ENCODE data around the gene STK32B.

Gene STK32B

DNA sequence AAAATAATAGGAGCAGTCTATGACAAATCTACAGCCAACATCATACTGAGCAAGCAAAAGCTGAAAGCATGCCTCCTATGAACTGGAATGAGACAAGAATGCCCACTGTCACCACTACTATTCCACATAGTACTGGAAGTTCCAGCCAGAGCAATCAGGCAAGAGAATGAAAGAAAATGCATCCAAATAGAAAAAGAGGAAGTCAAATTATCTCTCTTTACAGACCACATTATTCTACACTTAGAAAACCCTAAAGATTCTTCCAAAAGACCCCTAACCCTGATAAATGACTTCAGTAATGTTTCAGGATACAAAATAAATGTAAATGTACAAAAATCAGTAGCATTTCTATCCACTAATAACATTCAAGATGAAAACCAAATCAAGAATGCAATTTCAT lies 249.0 kb downstream of the STK32B start (continued):
- TF ChIP-seq ZNF214 (tag by site-specific recombination; IDR thresholded peaks at IDR 0.05; ENCODE audit: borderline replicate concordance), result no peak
- no peak for TF ChIP-seq ZNF626 (tag by site-specific recombination; IDR thresholded peaks at IDR 0.05)
- no peak for TF ChIP-seq GLIS1 (tag by site-specific recombination; IDR thresholded peaks at IDR 0.05)
- TF ChIP-seq ZNF221 (tag by site-specific recombination; IDR thresholded peaks at IDR 0.05; ENCODE audit: borderline replicate concordance), result no peak

DNA sequence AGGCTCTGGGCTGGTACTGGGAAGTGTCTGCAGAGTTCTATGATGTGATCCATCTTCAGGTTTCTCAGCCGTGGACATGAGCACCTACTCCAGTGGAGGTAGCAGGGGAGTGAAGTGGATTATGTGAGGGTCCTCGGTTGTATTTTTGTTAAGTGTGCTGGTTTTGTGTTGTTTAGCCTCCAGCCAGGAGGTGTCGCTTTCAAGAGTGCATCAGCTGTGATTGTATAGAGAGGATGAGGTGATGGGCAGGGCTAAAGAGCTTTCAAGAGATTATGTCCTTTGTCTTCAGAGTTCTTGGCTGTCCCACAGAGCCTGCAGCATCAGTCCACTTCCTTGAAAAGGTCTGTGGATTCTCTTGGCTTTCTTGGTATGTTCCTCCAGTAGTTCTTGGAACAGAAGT lies 256.6 kb downstream of the STK32B start:
- POLR2A ChIA-PET, result no interaction called here
- no peaks in the 10 kb centered on the region for H3K9me3 ChIP-seq (ENCODE audit: control insufficient read depth, insufficient read depth, low read depth, low read length)
- no peak overlapping the region for H3K27ac ChIP-seq (ENCODE audit: extremely low read depth, low read depth, low read length)
- no peak overlapping the region for H3K4me3 ChIP-seq (ENCODE audit: low read depth, low read length)
- H3K36me3 ChIP-seq (ENCODE audit: control insufficient read depth in 2 of 2, insufficient read depth in 1 of 2, low read length in 2 of 2), result no peaks in the 10 kb centered on the region
- CTCF ChIA-PET, result interaction anchor here (0.7 kb wide), 1 partner anchor 315 kb away, joined by 3 read pairs; no protein-coding TSS in a partner anchor
- TF ChIP-seq, protein P1, sequence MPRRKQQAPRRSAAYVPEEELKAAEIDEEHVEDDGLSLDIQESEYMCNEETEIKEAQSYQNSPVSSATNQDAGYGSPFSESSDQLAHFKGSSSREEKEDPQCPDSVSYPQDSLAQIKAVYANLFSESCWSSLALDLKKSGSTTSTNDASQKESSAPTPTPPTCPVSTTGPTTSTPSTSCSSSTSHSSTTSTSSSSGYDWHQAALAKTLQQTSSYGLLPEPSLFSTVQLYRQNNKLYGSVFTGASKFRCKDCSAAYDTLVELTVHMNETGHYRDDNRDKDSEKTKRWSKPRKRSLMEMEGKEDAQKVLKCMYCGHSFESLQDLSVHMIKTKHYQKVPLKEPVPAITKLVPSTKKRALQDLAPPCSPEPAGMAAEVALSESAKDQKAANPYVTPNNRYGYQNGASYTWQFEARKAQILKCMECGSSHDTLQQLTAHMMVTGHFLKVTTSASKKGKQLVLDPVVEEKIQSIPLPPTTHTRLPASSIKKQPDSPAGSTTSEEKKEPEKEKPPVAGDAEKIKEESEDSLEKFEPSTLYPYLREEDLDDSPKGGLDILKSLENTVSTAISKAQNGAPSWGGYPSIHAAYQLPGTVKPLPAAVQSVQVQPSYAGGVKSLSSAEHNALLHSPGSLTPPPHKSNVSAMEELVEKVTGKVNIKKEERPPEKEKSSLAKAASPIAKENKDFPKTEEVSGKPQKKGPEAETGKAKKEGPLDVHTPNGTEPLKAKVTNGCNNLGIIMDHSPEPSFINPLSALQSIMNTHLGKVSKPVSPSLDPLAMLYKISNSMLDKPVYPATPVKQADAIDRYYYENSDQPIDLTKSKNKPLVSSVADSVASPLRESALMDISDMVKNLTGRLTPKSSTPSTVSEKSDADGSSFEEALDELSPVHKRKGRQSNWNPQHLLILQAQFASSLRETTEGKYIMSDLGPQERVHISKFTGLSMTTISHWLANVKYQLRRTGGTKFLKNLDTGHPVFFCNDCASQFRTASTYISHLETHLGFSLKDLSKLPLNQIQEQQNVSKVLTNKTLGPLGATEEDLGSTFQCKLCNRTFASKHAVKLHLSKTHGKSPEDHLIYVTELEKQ (tag by site-specific recombination; IDR thresholded peaks at IDR 0.05; ENCODE audit: borderline replicate concordance), result no peak
- TF ChIP-seq MZF1 (tag by site-specific recombination; IDR thresholded peaks at IDR 0.05; ENCODE audit: borderline replicate concordance) (no peak), ZIC2 (tag by site-specific recombination; IDR thresholded peaks at IDR 0.05) (no peak), OVOL3 (tag by site-specific recombination; IDR thresholded peaks at IDR 0.05) (no peak)
- H3K4me1 ChIP-seq (ENCODE audit: control insufficient read depth, insufficient read depth, low read length), result no peaks in the 10 kb centered on the region

DNA sequence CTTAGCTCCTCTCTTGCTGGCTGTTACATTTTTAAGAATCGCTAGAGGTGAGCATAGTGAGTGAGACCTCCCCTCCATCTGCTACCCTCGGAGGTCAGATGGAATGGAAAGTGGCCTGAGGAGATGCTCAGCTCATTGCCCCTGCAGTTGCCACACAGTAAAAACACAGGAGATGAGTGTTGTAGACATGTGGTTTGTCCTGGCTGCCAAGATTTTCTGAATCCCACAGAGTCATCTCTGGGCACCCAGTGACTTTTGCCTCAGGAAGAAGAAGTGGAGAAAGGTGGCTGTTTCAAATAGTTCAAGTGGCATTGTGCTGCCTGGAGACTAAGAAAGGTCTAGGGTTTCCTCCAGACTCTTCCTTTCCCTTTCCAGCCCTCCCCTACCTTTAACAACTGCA lies 271.0 kb downstream of the STK32B start:
- Histone ChIP-seq H3K4me1 (ENCODE audit: control insufficient read depth, insufficient read depth, low read length) (no peaks in the 10 kb centered on the region), H3K4me3 (ENCODE audit: low read depth, low read length) (no peak overlapping the region), H3K36me3 (ENCODE audit: control insufficient read depth in 2 of 2, insufficient read depth in 1 of 2, low read length in 2 of 2) (no peaks in the 10 kb centered on the region), H3K27ac (ENCODE audit: extremely low read depth, low read depth, low read length) (no peak overlapping the region), H3K9me3 (ENCODE audit: control insufficient read depth, insufficient read depth, low read depth, low read length) (no peaks in the 10 kb centered on the region)
- POLR2A ChIA-PET, result no interaction called here
- CTCF ChIA-PET, result interaction anchor here (0.6 kb wide), 1 partner anchor 21 kb away, joined by 3 read pairs; no protein-coding TSS in a partner anchor
- TF ChIP-seq ZEB2 (tag by site-specific recombination; IDR thresholded peaks at IDR 0.05) (no peak), ZNF558 (tag by site-specific recombination; IDR thresholded peaks at IDR 0.05) (no peak), ZNF341 (tag by site-specific recombination; IDR thresholded peaks at IDR 0.05; ENCODE audit: low read depth) (no peak), ZNF132 (tag by site-specific recombination; IDR thresholded peaks at IDR 0.05; ENCODE audit: borderline replicate concordance) (no peak), ZNF354C (tag by site-specific recombination; IDR thresholded peaks at IDR 0.05; ENCODE audit: borderline replicate concordance, low read depth) (no peak), ZFP69B (tag by site-specific recombination; IDR thresholded peaks at IDR 0.05) (no peak), KLF8 (tag by site-specific recombination; IDR thresholded peaks at IDR 0.05) (no peak), ZBTB48 (tag by site-specific recombination; IDR thresholded peaks at IDR 0.05) (no peak), ZNF239 (tag by site-specific recombination; IDR thresholded peaks at IDR 0.05) (no peak), BCL11B (tag by site-specific recombination; IDR thresholded peaks at IDR 0.05; ENCODE audit: low read depth) (no peak)
- TF ChIP-seq, protein P2, sequence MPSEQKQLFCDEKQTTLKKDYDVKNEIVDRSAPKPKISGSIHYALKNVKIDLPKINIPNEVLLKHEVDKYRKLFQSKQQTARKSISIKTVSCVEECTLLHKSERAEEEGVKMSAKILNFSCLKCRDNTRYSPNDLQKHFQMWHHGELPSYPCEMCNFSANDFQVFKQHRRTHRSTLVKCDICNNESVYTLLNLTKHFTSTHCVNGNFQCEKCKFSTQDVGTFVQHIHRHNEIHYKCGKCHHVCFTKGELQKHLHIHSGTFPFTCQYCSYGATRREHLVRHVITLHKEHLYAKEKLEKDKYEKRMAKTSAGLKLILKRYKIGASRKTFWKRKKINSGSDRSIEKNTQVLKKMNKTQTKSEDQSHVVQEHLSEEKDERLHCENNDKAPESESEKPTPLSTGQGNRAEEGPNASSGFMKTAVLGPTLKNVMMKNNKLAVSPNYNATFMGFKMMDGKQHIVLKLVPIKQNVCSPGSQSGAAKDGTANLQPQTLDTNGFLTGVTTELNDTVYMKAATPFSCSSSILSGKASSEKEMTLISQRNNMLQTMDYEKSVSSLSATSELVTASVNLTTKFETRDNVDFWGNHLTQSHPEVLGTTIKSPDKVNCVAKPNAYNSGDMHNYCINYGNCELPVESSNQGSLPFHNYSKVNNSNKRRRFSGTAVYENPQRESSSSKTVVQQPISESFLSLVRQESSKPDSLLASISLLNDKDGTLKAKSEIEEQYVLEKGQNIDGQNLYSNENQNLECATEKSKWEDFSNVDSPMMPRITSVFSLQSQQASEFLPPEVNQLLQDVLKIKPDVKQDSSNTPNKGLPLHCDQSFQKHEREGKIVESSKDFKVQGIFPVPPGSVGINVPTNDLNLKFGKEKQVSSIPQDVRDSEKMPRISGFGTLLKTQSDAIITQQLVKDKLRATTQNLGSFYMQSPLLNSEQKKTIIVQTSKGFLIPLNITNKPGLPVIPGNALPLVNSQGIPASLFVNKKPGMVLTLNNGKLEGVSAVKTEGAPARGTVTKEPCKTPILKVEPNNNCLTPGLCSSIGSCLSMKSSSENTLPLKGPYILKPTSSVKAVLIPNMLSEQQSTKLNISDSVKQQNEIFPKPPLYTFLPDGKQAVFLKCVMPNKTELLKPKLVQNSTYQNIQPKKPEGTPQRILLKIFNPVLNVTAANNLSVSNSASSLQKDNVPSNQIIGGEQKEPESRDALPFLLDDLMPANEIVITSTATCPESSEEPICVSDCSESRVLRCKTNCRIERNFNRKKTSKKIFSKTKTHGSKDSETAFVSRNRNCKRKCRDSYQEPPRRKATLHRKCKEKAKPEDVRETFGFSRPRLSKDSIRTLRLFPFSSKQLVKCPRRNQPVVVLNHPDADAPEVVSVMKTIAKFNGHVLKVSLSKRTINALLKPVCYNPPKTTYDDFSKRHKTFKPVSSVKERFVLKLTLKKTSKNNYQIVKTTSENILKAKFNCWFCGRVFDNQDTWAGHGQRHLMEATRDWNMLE (tag by site-specific recombination; conservative IDR thresholded peaks at IDR 0.05; ENCODE audit: low read depth), result no peak
- TF ChIP-seq, protein P3, sequence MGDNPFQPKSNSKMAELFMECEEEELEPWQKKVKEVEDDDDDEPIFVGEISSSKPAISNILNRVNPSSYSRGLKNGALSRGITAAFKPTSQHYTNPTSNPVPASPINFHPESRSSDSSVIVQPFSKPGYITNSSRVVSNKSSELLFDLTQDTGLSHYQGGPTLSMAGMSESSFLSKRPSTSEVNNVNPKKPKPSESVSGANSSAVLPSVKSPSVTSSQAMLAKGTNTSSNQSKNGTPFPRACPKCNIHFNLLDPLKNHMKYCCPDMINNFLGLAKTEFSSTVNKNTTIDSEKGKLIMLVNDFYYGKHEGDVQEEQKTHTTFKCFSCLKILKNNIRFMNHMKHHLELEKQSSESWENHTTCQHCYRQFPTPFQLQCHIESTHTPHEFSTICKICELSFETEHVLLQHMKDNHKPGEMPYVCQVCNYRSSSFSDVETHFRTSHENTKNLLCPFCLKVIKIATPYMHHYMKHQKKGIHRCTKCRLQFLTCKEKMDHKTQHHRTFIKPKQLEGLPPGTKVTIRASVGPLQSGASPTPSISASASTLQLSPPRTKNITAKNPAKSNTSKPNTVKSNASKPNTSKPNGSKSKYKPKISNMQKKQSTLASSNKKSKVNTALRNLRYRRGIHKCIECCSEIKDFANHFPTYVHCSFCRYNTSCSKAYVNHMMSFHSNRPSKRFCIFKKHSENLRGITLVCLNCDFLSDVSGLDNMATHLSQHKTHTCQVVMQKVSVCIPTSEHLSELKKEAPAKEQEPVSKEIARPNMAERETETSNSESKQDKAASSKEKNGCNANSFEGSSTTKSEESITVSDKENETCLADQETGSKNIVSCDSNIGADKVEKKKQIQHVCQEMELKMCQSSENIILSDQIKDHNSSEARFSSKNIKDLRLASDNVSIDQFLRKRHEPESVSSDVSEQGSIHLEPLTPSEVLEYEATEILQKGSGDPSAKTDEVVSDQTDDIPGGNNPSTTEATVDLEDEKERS (tag by site-specific recombination; IDR thresholded peaks at IDR 0.05), result no peak
- TF ChIP-seq, protein P4, sequence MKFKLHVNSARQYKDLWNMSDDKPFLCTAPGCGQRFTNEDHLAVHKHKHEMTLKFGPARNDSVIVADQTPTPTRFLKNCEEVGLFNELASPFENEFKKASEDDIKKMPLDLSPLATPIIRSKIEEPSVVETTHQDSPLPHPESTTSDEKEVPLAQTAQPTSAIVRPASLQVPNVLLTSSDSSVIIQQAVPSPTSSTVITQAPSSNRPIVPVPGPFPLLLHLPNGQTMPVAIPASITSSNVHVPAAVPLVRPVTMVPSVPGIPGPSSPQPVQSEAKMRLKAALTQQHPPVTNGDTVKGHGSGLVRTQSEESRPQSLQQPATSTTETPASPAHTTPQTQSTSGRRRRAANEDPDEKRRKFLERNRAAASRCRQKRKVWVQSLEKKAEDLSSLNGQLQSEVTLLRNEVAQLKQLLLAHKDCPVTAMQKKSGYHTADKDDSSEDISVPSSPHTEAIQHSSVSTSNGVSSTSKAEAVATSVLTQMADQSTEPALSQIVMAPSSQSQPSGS (tag by site-specific recombination; IDR thresholded peaks at IDR 0.05; ENCODE audit: low read depth), result no peak

Measured in HEK293 (cell line).